HEK293 (cell line): ENCODE data around the gene ANAPC2.

ENCODE experiments used
- CTCF ChIA-PET: fragments of 350-600 bp; formaldehyde crosslinking; extraction: SDS; loops from one replicate; lab custom pipeline; 2021; ENCODE audit warnings: antibody characterized with exemption; lab: Yijun Ruan, JAX
- POLR2A ChIA-PET: fragments of 300-600 bp; formaldehyde crosslinking; extraction: SDS; loops from one replicate; lab custom pipeline; 2020; ENCODE audit warnings: antibody characterized with exemption, inconsistent platforms; lab: Yijun Ruan, JAX
- H3K27ac ChIP-seq: fragments of 200-500 bp; sonication (Bioruptor generic); 2 replicates; pipeline ENCODE4 v1.5.1; 2014; ENCODE audit warnings: low read depth, low read length, control low read depth, inconsistent platforms; ENCODE audit errors: extremely low read depth
- H3K36me3 ChIP-seq, 2 experiments: fragments of 200-500 bp in 1 of 2; sonication (Bioruptor generic) in 1 of 2; 1 replicate in 1 of 2; 2 replicates in 1 of 2; pipeline ENCODE4 v1.5.1; 2014 to 2017; ENCODE audit warnings: inconsistent platforms in 2 of 2, low read length in 2 of 2; ENCODE audit not compliant: control insufficient read depth in 2 of 2, insufficient read depth in 1 of 2
- H3K4me1 ChIP-seq: fragments of 200-500 bp; sonication (Bioruptor generic); 2 replicates; pipeline ENCODE4 v1.5.1; 2014; ENCODE audit warnings: mild to moderate bottlenecking, low read length, inconsistent platforms; ENCODE audit not compliant: control insufficient read depth, insufficient read depth
- H3K4me3 ChIP-seq: 2 replicates; pipeline ENCODE4 v1.5.1; 2011; ENCODE audit warnings: low read depth, mild to moderate bottlenecking, control low read depth, low read length, moderate library complexity
- H3K9me3 ChIP-seq: fragments of 200-500 bp; sonication (Bioruptor generic); 2 replicates; pipeline ENCODE4 v1.5.1; 2014; ENCODE audit warnings: low read depth, low read length, inconsistent platforms; ENCODE audit not compliant: control insufficient read depth, insufficient read depth
- INSM2 ChIP-seq: fragments of 450-650 bp; formaldehyde crosslinking; IDR thresholded peaks from 2 replicates; pipeline ENCODE4 v1.5.1; 2016; ENCODE audit warnings: missing biosample characterization, missing genetic modification characterization
- MYNN ChIP-seq: fragments of 450-650 bp; formaldehyde crosslinking; IDR thresholded peaks from 2 replicates; pipeline ENCODE4 v1.5.1; 2016; ENCODE audit warnings: missing biosample characterization, missing genetic modification characterization, borderline replicate concordance
- PATZ1 ChIP-seq: fragments of 450-650 bp; formaldehyde crosslinking; IDR thresholded peaks from 2 replicates; pipeline ENCODE4 v1.5.1; 2016; ENCODE audit warnings: missing biosample characterization, missing genetic modification characterization
- PBX3 ChIP-seq: sonication (generic); formaldehyde crosslinking; IDR thresholded peaks from 2 replicates; pipeline ENCODE4 v1.8.1; 2022; ENCODE audit warnings: mild to moderate bottlenecking, moderate library complexity, missing genetic modification reagents
- SCRT1 ChIP-seq: fragments of 450-650 bp; formaldehyde crosslinking; IDR thresholded peaks from 2 replicates; pipeline ENCODE4 v1.5.1; 2016; ENCODE audit warnings: missing biosample characterization, missing genetic modification characterization, borderline replicate concordance
- SP2 ChIP-seq: fragments of 450-650 bp; formaldehyde crosslinking; IDR thresholded peaks from 2 replicates; pipeline ENCODE4 v1.5.1; 2016; ENCODE audit warnings: missing biosample characterization, missing genetic modification characterization
- SP7 ChIP-seq: fragments of 450-650 bp; formaldehyde crosslinking; IDR thresholded peaks from 2 replicates; pipeline ENCODE4 v1.5.1; 2016; ENCODE audit warnings: missing biosample characterization, missing genetic modification characterization
- WT1 ChIP-seq: fragments of 450-650 bp; formaldehyde crosslinking; IDR thresholded peaks from 2 replicates; pipeline ENCODE4 v1.5.1; 2016; ENCODE audit warnings: missing biosample characterization, missing genetic modification characterization
- ZBTB26 ChIP-seq: fragments of 450-650 bp; formaldehyde crosslinking; optimal IDR thresholded peaks from 2 replicates; pipeline ENCODE3; 2016; ENCODE audit warnings: missing biosample characterization, mild to moderate bottlenecking, missing genetic modification characterization
- ZBTB44 ChIP-seq: fragments of 450-650 bp; IDR thresholded peaks from 2 replicates; pipeline ENCODE4 v1.5.1; 2018; ENCODE audit warnings: missing biosample characterization, mild to moderate bottlenecking, missing genetic modification characterization
- ZIC2 ChIP-seq: fragments of 450-650 bp; formaldehyde crosslinking; IDR thresholded peaks from 2 replicates; pipeline ENCODE4 v1.5.1; 2016; ENCODE audit warnings: missing biosample characterization, missing genetic modification characterization
- ZNF292 ChIP-seq: fragments of 450-650 bp; formaldehyde crosslinking; IDR thresholded peaks from 2 replicates; pipeline ENCODE4 v1.5.1; 2016; ENCODE audit warnings: low read depth, missing biosample characterization, missing genetic modification characterization, borderline replicate concordance
- ZNF335 ChIP-seq: fragments of 450-650 bp; formaldehyde crosslinking; conservative IDR thresholded peaks from 2 replicates; pipeline ENCODE4 v1.5.1; 2016; ENCODE audit warnings: missing biosample characterization, missing genetic modification characterization
- ZNF37A ChIP-seq: fragments of 450-650 bp; IDR thresholded peaks from 2 replicates; pipeline ENCODE4 v1.5.1; 2018; ENCODE audit warnings: missing biosample characterization, missing genetic modification characterization
- ZNF394 ChIP-seq: fragments of 450-650 bp; formaldehyde crosslinking; IDR thresholded peaks from 2 replicates; pipeline ENCODE4 v1.5.1; 2016; ENCODE audit warnings: missing biosample characterization, missing genetic modification characterization, mild to moderate bottlenecking, moderate library complexity, borderline replicate concordance
- ZNF398 ChIP-seq: fragments of 450-650 bp; formaldehyde crosslinking; IDR thresholded peaks from 2 replicates; pipeline ENCODE4 v1.5.1; 2017; ENCODE audit warnings: missing biosample characterization, missing genetic modification characterization
- ZNF558 ChIP-seq: fragments of 450-650 bp; formaldehyde crosslinking; IDR thresholded peaks from 2 replicates; pipeline ENCODE4 v1.5.1; 2016; ENCODE audit warnings: missing biosample characterization, missing genetic modification characterization
- ZNF561 ChIP-seq: fragments of 450-650 bp; IDR thresholded peaks from 2 replicates; pipeline ENCODE4 v1.5.1; 2018; ENCODE audit warnings: missing biosample characterization, missing genetic modification characterization, borderline replicate concordance
- ZNF596 ChIP-seq: fragments of 450-650 bp; IDR thresholded peaks from 2 replicates; pipeline ENCODE4 v1.5.0; 2018; ENCODE audit warnings: missing biosample characterization, mild to moderate bottlenecking, missing genetic modification characterization, moderate library complexity
- ZNF600 ChIP-seq: fragments of 450-650 bp; formaldehyde crosslinking; IDR thresholded peaks from 2 replicates; pipeline ENCODE4 v1.5.1; 2016; ENCODE audit warnings: missing biosample characterization, missing genetic modification characterization
- ZNF639 ChIP-seq: fragments of 450-650 bp; formaldehyde crosslinking; IDR thresholded peaks from 2 replicates; pipeline ENCODE4 v1.5.1; 2016; ENCODE audit warnings: missing biosample characterization, missing genetic modification characterization
- ZNF777 ChIP-seq: fragments of 450-650 bp; formaldehyde crosslinking; IDR thresholded peaks from 2 replicates; pipeline ENCODE4 v1.5.1; 2017; ENCODE audit warnings: missing biosample characterization, missing genetic modification characterization, borderline replicate concordance

Gene ANAPC2

GRCh38 chr9:137168904-137169856 is 19.2 kb downstream of the ANAPC2 start (continued):
- TF ChIP-seq ZBTB26 (tag by site-specific recombination) (peak; percentile 93), ZNF558 (tag by site-specific recombination) (no peak), ZNF596 (no peak), ZNF37A (no peak), ZNF600 (tag by site-specific recombination) (peak; percentile 86), ZBTB44 (tag by site-specific recombination) (peak; percentile 82; the same call in 1 of the 2 replicates), WT1 (tag by site-specific recombination) (no peak), ZNF639 (no peak), SP2 (tag by site-specific recombination) (peak; percentile 21; the same call in 1 of the 2 replicates), SCRT1 (tag by site-specific recombination) (no peak), SP7 (tag by site-specific recombination) (0 out of 2 replicates have a peak, but pooled peaks have one; percentile 47), ZNF561 (peak; percentile 76; the same call in 1 of the 2 replicates), PBX3 (no peak)

- Histone ChIP-seq H3K4me1 (no peaks in the 10 kb centered on the region; the same call in 1 of the 2 replicates), H3K27ac (no peak overlapping the region; the same call in 1 of the 2 replicates), H3K9me3 (no peaks in the 10 kb centered on the region), H3K4me3 (peak overlapping the region; percentile 11), H3K36me3 (no peaks in the 10 kb centered on the region)
- CTCF ChIA-PET = interaction anchor here (1.6 kb wide), 1 partner anchor 22 kb away, joined by 4 read pairs; no protein-coding TSS in a partner anchor
- POLR2A ChIA-PET = interaction anchor here (1.0 to 7.4 kb wide), 5 partner anchors 10 to 72 kb away, joined by 3 to 53 read pairs (median 14); partner anchors contain the start of genes ANAPC2, SSNA1 and TUBB4B
- no peak for TF ChIP-seq ZNF292 (tag by site-specific recombination)
- TF ChIP-seq ZNF335 (tag by site-specific recombination) = peak; percentile 85
- TF ChIP-seq INSM2 = peak; percentile 32; the same call in 1 of the 2 replicates
- no peak for TF ChIP-seq MYNN (tag by site-specific recombination)
- TF ChIP-seq ZIC2 (tag by site-specific recombination) = no peak
- no peak for TF ChIP-seq ZNF394 (tag by site-specific recombination)
- TF ChIP-seq ZBTB26 (tag by site-specific recombination) = peak; percentile 62
- TF ChIP-seq ZNF398 (tag by site-specific recombination) = no peak
- no peak for TF ChIP-seq ZNF777 (tag by site-specific recombination)
- 0 out of 2 replicates have a peak, but pooled peaks have one; percentile 0 for TF ChIP-seq PATZ1 (tag by site-specific recombination)
Measured at GRCh38 chr9:137168573-137168903, 19.8 kb downstream of the ANAPC2 start.
